ENCODE data around the gene MGMT. TPM values are rescaled to one million over a fixed set of nuclear protein-coding genes. Genes with fewer than 3 reads are reported as not detected.
"Not testable (repeated sequence)": the region's sequence is repeated elsewhere in the genome, so short reads cannot be mapped to it uniquely, and the experiment has no call there.

The MGMT gene
- total and polyA plus RNA-seq, 7 experiments from 2014 or later: 17.6 to 37.1 (median 22.0) TPM

DNA sequence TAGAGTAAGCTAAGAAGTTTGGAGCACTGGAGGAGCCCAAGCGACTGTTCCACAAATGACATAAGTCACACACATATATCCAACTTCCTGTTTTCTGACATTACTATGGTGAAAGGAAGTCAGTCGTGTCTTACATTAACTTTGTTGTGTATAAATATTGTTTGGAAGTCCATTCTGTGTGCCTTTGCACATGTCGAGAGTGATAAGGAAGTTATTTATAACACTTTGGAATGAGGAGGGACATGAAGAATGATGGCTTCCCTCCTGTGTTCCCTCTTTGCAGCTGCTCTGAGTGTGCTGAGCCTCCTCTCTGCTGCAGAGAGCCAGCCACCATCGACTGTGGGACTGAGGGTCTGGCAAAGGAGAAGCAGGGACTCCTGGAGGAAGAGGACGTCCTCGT lies 40.4 kb upstream of the MGMT start:
- H3K27me3 Mint-ChIP-seq: peaks cover 0 to 20% (median 4%) of the 10 kb centered on the region in 5 donors
- H3K4me1 ChIP-seq (ENCODE audit: control insufficient read depth in 2 of 2, insufficient read depth in 2 of 2, low read length in 2 of 2): no peaks in the 10 kb centered on the region
- H3K4me1 Mint-ChIP-seq: no peaks in the 10 kb centered on the region
- no peak overlapping the region for H3K4me3 ChIP-seq (ENCODE audit: low read length)
- ChIA-PET CTCF (interaction anchor here (1.1 kb wide), 1 partner anchor 21 kb away, joined by 3 read pairs; no protein-coding TSS in a partner anchor), POLR2A (no interaction called here)
- no peaks in the 10 kb centered on the region for H3K27me3 ChIP-seq (ENCODE audit: control insufficient read depth in 2 of 2, insufficient read depth in 2 of 2, low read length in 2 of 2)
- no peak overlapping the region for H3K27ac ChIP-seq (ENCODE audit: low read depth, low read length)
- no peaks in the 10 kb centered on the region for H3K36me3 ChIP-seq (ENCODE audit: control insufficient read depth in 2 of 3, insufficient read depth in 3 of 3, low read length in 3 of 3)
- intact Hi-C loops (cut with micrococcal nuclease): no loop called here
- no peaks in the 10 kb centered on the region for H3K36me3 Mint-ChIP-seq
- no peaks in the 10 kb centered on the region for H3K9me3 Mint-ChIP-seq
- H3K27ac Mint-ChIP-seq: no peak overlapping the region
- DNase-seq (no peak), ATAC-seq (no peak)
- no peak overlapping the region for H3K4me3 Mint-ChIP-seq
- no peaks in the 10 kb centered on the region for H3K9me3 ChIP-seq (ENCODE audit: control insufficient read depth in 2 of 3, low read length in 3 of 3)

DNA sequence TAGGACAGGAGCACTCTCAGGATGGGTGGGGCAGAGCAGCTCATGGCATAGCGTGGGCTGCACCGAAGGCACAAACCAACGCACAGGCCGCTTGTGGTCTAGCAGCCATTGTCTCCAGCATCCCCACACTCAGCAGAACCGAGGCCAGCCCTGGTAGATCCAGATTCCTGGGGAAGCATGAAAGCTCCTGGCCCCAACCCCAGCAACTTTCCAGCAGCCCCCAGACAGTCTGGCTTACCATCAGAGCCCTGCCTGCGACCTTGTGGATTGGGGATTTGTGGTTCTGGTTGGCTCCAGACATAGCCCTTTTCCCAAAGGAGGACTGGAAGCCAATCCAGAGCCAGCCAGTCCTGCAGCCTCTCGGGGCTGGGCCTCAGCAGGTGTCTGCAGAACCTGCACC lies 33.8 kb upstream of the MGMT start:
- H3K27ac Mint-ChIP-seq: no peak overlapping the region
- Histone ChIP-seq H3K36me3 (ENCODE audit: control insufficient read depth in 2 of 3, insufficient read depth in 3 of 3, low read length in 3 of 3) (no peaks in the 10 kb centered on the region), H3K9me3 (ENCODE audit: control insufficient read depth in 2 of 3, low read length in 3 of 3) (no peaks in the 10 kb centered on the region), H3K4me1 (ENCODE audit: control insufficient read depth in 2 of 2, insufficient read depth in 2 of 2, low read length in 2 of 2) (no peaks in the 10 kb centered on the region), H3K27me3 (ENCODE audit: control insufficient read depth in 2 of 2, insufficient read depth in 2 of 2, low read length in 2 of 2) (no peaks in the 10 kb centered on the region), H3K4me3 (ENCODE audit: low read length) (no peak overlapping the region), H3K27ac (ENCODE audit: low read depth, low read length) (no peak overlapping the region)
- peaks cover 0 to 8% (median 4%) of the 10 kb centered on the region in 5 donors for H3K27me3 Mint-ChIP-seq
- POLR2A ChIA-PET: no interaction called here
- H3K4me1 Mint-ChIP-seq: no peaks in the 10 kb centered on the region
- no peaks in the 10 kb centered on the region for H3K36me3 Mint-ChIP-seq
- no peak overlapping the region for H3K4me3 Mint-ChIP-seq
- CTCF ChIA-PET: no interaction called here
- ATAC-seq (no peak), DNase-seq (no peak)
- H3K9me3 Mint-ChIP-seq: no peaks in the 10 kb centered on the region
- intact Hi-C loops (cut with micrococcal nuclease): no loop called here

DNA sequence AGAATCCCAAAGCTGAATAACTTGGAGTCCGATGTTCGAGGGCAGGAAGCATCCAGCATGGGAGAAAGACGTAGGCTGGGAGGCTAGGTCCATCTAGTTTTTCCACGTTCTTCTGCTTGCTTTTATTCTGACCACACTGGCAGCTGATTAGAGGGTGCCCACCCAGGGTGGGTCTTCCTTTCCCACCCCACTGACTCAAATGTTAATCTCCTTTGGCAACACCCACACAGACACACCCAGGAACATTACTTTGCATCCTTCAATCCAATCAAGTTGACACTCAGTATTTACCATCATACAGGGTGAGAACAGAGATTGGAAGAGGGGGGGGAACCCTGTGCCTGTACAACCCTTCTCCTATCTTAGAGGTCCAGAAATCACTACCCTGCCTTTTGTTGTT lies 31.3 kb upstream of the MGMT start:
- DNase-seq; H3K9me3 ChIP-seq (ENCODE audit: control insufficient read depth in 2 of 3, low read length in 3 of 3); H3K9me3 Mint-ChIP-seq; H3K36me3 Mint-ChIP-seq; ATAC-seq; H3K27ac ChIP-seq (ENCODE audit: low read depth, low read length); intact Hi-C loops (cut with micrococcal nuclease); CTCF ChIA-PET; H3K4me1 Mint-ChIP-seq; H3K4me3 Mint-ChIP-seq; H3K4me1 ChIP-seq (ENCODE audit: control insufficient read depth in 2 of 2, insufficient read depth in 2 of 2, low read length in 2 of 2); H3K4me3 ChIP-seq (ENCODE audit: low read length); H3K27me3 ChIP-seq (ENCODE audit: control insufficient read depth in 2 of 2, insufficient read depth in 2 of 2, low read length in 2 of 2); H3K27ac Mint-ChIP-seq; H3K36me3 ChIP-seq (ENCODE audit: control insufficient read depth in 2 of 3, insufficient read depth in 3 of 3, low read length in 3 of 3): not testable (repeated sequence)
- H3K27me3 Mint-ChIP-seq: peaks cover 0 to 18% (median 11%) of the 10 kb centered on the region in 5 donors
- POLR2A ChIA-PET: interaction anchor here (0.5 kb wide), 1 partner anchor 1307 kb away, joined by 3 read pairs; no protein-coding TSS in a partner anchor

DNA sequence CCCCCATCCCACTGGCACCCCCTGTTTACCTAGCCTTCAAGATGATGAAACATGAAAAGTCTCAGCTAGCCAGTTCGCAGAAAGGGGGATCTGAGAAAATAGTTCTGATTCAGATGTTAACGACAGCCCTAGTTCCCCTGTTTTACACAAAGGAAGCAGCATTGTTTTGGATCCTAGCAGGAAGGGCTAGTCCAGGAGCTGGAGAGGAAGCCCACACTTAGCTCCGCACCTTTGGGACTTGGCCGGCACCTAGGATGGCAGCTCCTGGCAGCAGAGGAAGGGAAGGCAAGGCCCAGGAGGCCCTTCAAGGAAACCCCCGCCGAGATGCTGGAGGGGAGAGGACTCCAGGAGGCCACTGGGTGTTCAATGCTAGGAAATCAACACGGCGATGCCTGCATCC lies 29.0 kb upstream of the MGMT start:
- Histone ChIP-seq H3K27me3 (ENCODE audit: control insufficient read depth in 2 of 2, insufficient read depth in 2 of 2, low read length in 2 of 2) (no peaks in the 10 kb centered on the region), H3K4me3 (ENCODE audit: low read length) (no peak overlapping the region), H3K27ac (ENCODE audit: low read depth, low read length) (no peak overlapping the region), H3K4me1 (ENCODE audit: control insufficient read depth in 2 of 2, insufficient read depth in 2 of 2, low read length in 2 of 2) (no peaks in the 10 kb centered on the region), H3K9me3 (ENCODE audit: control insufficient read depth in 2 of 3, low read length in 3 of 3) (no peaks in the 10 kb centered on the region), H3K36me3 (ENCODE audit: control insufficient read depth in 2 of 3, insufficient read depth in 3 of 3, low read length in 3 of 3) (no peaks in the 10 kb centered on the region)
- peaks cover 0 to 18% (median 10%) of the 10 kb centered on the region in 5 donors for H3K27me3 Mint-ChIP-seq
- H3K9me3 Mint-ChIP-seq: no peaks in the 10 kb centered on the region
- ATAC-seq (no peak), DNase-seq (no peak)
- intact Hi-C loops (cut with micrococcal nuclease): no loop called here
- no peak overlapping the region for H3K27ac Mint-ChIP-seq
- CTCF ChIA-PET: no interaction called here
- POLR2A ChIA-PET: no interaction called here
- H3K4me3 Mint-ChIP-seq: no peak overlapping the region
- peaks cover 0 to 5% (median 0%) of the 10 kb centered on the region in 7 donors for H3K4me1 Mint-ChIP-seq
- H3K36me3 Mint-ChIP-seq: no peaks in the 10 kb centered on the region

DNA sequence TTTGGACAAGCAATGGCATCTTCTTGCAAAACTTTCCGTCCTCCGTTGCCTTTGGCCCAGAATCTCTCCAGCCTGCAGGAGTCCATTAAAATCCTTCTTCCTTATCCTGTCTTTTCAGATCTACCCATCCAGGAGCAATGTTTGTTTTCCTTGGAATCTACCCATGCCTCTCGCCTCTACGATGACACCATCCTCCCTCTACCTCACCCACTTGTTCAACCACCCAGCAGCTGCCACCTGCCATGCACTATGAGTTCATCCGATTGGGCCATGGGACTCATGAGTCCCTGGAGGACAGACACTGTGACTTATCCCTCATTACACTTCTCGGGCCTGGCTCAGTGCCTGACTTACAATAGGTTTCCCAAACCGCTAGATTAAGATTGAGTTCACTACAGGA lies 26.8 kb upstream of the MGMT start:
- H3K36me3 Mint-ChIP-seq: no peaks in the 10 kb centered on the region
- no peaks in the 10 kb centered on the region for H3K9me3 Mint-ChIP-seq
- Histone ChIP-seq H3K4me3 (ENCODE audit: low read length) (no peak overlapping the region), H3K4me1 (ENCODE audit: control insufficient read depth in 2 of 2, insufficient read depth in 2 of 2, low read length in 2 of 2) (no peaks in the 10 kb centered on the region), H3K27ac (ENCODE audit: low read depth, low read length) (no peak overlapping the region), H3K36me3 (ENCODE audit: control insufficient read depth in 2 of 3, insufficient read depth in 3 of 3, low read length in 3 of 3) (no peaks in the 10 kb centered on the region), H3K27me3 (ENCODE audit: control insufficient read depth in 2 of 2, insufficient read depth in 2 of 2, low read length in 2 of 2) (no peaks in the 10 kb centered on the region), H3K9me3 (ENCODE audit: control insufficient read depth in 2 of 3, low read length in 3 of 3) (no peaks in the 10 kb centered on the region)
- CTCF ChIA-PET: no interaction called here
- no peak overlapping the region for H3K4me3 Mint-ChIP-seq
- peaks cover 0 to 21% (median 12%) of the 10 kb centered on the region in 5 donors for H3K27me3 Mint-ChIP-seq
- POLR2A ChIA-PET: no interaction called here
- intact Hi-C loops (cut with micrococcal nuclease): no loop called here
- no peak for DNase-seq
- H3K4me1 Mint-ChIP-seq: peaks cover 0 to 5% (median 0%) of the 10 kb centered on the region in 7 donors
- ATAC-seq: no peak
- no peak overlapping the region for H3K27ac Mint-ChIP-seq

DNA sequence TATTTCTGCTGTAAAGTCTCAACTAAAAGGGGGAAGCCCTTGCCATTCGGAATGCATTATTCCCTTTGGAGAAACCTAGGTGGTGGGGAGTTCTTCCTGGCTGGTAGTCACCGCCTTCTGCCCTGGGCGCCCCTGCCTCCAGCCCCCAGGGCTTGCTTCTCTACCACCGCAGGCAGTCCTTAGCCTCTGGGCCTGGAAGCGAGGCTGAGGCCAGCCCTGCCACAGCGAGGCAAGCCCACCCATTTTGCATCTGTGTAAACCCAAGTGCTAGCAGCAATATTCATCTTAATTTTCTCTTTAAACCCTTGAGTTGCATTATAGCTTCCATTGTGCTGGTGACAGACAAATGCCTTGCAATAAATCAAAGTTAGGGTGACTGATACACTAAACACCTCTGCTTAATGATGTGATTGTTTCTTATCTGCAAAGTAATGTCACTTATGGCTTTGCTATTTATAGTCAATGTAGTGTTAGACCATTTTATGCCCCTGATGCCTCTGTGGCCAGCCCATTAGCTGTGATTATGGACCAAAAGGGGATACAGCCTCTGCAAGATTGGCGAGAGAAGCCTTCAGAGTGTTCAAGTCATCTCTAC lies 26.2 kb upstream of the MGMT start:
- ChIA-PET POLR2A (no interaction called here), CTCF (interaction anchor here (0.6 kb wide), 1 partner anchor 762 kb away, joined by 4 read pairs; no protein-coding TSS in a partner anchor)
- DNase-seq (no peak), ATAC-seq (no peak)
- Mint-ChIP-seq H3K4me1 (peaks cover 0 to 5% (median 0%) of the 10 kb centered on the region in 7 donors), H3K36me3 (no peaks in the 10 kb centered on the region), H3K27me3 (peaks cover 0 to 21% (median 9%) of the 10 kb centered on the region in 5 donors), H3K9me3 (no peaks in the 10 kb centered on the region), H3K27ac (no peak overlapping the region), H3K4me3 (no peak overlapping the region)
- intact Hi-C loops (cut with micrococcal nuclease): no loop called here
- Histone ChIP-seq H3K36me3 (ENCODE audit: control insufficient read depth in 2 of 3, insufficient read depth in 3 of 3, low read length in 3 of 3) (no peaks in the 10 kb centered on the region), H3K27me3 (ENCODE audit: control insufficient read depth in 2 of 2, insufficient read depth in 2 of 2, low read length in 2 of 2) (no peaks in the 10 kb centered on the region), H3K4me1 (ENCODE audit: control insufficient read depth in 2 of 2, insufficient read depth in 2 of 2, low read length in 2 of 2) (no peaks in the 10 kb centered on the region), H3K27ac (ENCODE audit: low read depth, low read length) (no peak overlapping the region), H3K4me3 (ENCODE audit: low read length) (no peak overlapping the region), H3K9me3 (ENCODE audit: control insufficient read depth in 2 of 3, low read length in 3 of 3) (no peaks in the 10 kb centered on the region)

DNA sequence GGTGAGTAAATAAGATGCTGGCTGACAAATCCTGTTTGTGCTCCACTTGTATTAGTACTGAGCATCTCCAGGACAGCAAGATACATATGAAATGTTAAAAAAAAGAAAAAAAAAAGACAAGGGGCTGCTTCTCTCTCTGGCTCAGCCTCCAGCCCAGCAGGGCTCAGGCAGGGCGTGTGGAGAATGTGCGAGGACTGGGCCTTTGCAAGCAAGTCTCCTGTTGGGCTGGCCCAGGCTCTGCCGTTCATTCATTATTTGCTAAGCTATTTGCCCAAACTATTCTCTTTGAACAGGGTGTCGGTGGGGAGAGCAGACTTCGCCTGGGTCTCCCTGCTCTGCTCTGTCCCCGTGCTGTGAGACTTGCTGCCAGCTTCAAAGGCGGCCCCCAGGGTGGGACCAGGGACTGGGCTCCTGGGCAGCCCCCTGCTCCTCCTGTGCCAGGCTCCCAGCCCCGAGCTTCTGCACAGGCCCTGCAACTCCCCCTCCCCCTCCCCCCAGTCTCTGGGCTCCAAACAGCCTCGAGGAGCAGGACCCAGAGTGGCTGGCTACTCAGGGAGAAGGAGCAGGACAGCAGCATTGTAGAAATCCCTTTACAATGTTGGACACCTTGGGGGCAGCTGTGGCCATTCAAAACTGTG lies 25.6 kb upstream of the MGMT start:
- H3K36me3 Mint-ChIP-seq: no peaks in the 10 kb centered on the region
- no peak overlapping the region for H3K27ac Mint-ChIP-seq
- no peak overlapping the region for H3K4me3 Mint-ChIP-seq
- ChIA-PET CTCF (no interaction called here), POLR2A (no interaction called here)
- Histone ChIP-seq H3K27me3 (ENCODE audit: control insufficient read depth in 2 of 2, insufficient read depth in 2 of 2, low read length in 2 of 2) (no peaks in the 10 kb centered on the region), H3K4me3 (ENCODE audit: low read length) (no peak overlapping the region), H3K27ac (ENCODE audit: low read depth, low read length) (no peak overlapping the region), H3K9me3 (ENCODE audit: control insufficient read depth in 2 of 3, low read length in 3 of 3) (no peaks in the 10 kb centered on the region), H3K4me1 (ENCODE audit: control insufficient read depth in 2 of 2, insufficient read depth in 2 of 2, low read length in 2 of 2) (no peaks in the 10 kb centered on the region), H3K36me3 (ENCODE audit: control insufficient read depth in 2 of 3, insufficient read depth in 3 of 3, low read length in 3 of 3) (no peaks in the 10 kb centered on the region)
- no peaks in the 10 kb centered on the region for H3K9me3 Mint-ChIP-seq
- peaks cover 0 to 5% (median 0%) of the 10 kb centered on the region in 7 donors for H3K4me1 Mint-ChIP-seq
- no peak for ATAC-seq
- DNase-seq: no peak
- intact Hi-C loops (cut with micrococcal nuclease): no loop called here
- H3K27me3 Mint-ChIP-seq: peaks cover 0 to 21% (median 9%) of the 10 kb centered on the region in 5 donors
